ENCODE results near the gene LCN10.
"Not testable (repeated sequence)": the region's sequence is repeated elsewhere in the genome, so short reads cannot be mapped to it uniquely, and the experiment has no call there.

LCN10 gene

GRCh38 chr9:136718345-136719194 is 24.2 kb downstream of the LCN10 start:
- no peak for DNase-seq

DNA sequence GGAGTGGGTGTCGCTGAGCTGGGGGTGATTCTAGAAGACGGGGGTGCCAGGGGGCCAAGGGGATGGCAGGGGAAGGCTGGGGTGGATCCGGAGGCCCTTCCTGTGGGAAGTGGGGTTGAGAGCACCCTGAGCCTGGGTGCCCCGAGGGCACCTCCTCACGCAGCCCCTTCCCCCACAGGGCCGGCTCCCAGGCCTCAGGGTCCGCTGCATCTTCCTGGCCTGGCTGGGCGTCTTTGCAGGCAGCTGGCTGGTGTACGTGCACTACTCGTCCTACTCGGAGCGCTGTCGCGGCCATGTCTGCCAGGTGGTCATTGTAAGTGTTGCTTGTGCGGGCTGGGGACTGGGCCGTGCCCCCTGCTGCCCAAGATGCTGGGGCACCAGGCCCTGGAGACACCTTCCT is 25.3 kb downstream of the LCN10 start:
- DNase-seq = no peak

- no peak for DNase-seq
These were observed 27.9 kb downstream of the LCN10 start for GRCh38 chr9:136714893-136715274.

DNA sequence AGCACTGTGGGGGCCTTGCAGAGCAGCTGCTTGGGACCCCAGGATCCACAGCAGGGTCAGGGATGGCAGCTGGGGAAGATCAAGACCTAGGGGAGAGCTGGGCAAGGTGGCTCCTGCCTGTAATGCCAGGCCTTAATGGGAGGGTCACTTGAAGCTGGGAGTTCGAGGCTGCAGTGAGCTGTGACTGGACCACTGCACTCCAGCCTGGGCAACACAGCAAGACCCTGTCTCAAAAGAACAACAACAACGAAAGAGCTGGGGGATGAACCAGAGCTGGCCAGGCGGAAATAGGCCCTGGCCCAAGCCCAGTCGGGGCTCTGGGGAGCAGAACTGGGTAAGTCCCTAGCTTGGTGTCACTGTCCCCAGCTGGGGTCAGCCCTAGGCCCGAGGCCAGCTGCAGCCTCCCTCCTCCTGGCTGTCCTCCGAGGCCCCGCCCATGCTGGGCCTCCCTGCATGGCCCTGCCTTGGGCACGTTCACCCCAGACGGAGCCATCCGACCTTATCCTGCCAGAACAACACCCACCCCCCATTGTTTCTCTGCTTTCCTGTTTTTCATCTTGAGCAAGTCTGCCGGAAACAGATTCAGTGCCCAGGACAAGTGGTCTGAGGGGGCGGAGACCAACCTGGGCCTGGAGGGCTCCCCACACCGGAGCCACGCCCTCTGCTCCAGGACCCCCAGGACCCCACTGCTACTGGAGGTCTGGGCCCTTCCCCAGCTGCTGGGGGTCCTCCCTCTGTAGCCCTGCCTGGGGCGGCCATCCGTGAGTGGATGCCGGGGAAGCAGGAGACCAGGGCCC is 28.4 kb downstream of the LCN10 start:
- no peak for DNase-seq

- peak in 1 of 2 experiments; percentile 53 for DNase-seq
These were observed 29.2 kb downstream of the LCN10 start for GRCh38 chr9:136713550-136713949.

- no peak for DNase-seq
These were observed 29.8 kb downstream of the LCN10 start for GRCh38 chr9:136712690-136713544.

DNA sequence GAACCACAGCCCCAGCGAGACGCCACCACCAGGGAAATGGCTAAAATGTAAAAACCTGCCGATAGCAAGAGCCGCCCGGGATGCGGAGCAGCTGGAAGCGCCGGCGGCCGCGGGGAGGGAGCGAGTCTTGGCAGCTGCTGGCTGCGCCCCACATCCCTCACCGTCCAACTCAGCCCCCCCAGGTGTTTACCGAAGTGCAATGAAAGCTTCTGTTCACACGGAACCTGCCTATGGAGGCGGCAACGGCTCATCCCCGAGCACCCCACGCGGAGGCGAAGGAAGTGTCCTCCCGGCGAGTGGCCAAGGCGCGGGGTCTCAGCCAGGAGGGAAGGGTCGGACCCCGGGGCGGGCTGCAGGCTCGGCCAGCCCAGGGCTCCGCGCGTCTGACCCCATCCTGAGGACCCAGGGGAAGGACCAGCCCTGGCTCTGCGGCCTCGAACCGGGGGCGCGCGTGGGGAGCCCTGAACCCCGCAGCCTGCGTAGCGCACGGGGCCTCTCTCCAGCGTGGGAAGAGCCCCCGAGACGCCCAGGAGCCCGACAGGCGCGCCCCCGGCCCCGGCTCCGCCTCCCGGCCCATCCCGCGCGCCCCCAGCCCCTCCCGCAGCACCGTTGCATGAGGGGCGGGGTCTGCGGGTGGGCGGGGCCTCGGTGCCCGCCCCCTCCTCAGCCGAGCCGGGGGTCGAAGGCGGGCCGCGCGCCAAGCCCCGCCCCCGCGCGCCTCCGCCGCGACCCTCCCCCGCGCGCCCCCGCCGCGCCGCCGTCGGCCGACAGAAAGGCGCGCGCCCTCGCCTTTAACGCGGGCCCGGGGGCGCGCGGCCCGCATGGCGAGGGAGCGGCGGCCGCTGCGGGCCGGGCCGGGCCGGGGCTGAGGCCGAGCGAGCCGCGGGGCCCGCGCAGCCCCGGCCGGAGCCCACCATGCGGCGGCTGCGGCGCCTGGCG is 30.7 kb downstream of the LCN10 start, which contains the start of gene DIPK1B:
Gene DIPK1B (plus strand): TSS at position 822 of the 939 bp plus-strand sequence. CDS start 94 bp downstream, at position 916.
- peak; percentile 38 to 82 for DNase-seq

- DNase-seq = not testable (repeated sequence)
These were observed 31.5 kb downstream of the LCN10 start for GRCh38 chr9:136711219-136711648.

DNA sequence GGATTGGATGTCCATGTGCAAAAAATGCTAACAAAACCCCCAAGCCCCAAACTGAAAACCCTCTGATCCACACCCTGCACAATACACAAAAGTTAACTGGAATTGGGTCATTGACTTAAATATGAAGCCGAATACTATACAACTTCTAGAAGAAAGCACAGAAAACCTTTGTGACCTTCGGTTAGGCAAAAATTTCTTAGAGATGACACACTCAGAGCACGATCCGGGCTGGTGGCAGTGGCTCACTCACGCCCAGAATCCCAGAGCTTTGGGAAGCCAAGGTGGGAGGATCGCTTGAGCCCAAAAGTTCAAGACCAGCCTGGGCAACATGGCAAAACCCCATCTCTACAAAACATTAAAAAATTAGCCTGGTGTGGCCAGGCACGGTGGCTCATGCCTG is 32.2 kb downstream of the LCN10 start:
- no peak for DNase-seq

- no peak for DNase-seq
These were observed 33.2 kb downstream of the LCN10 start for GRCh38 chr9:136709454-136710109.

DNA sequence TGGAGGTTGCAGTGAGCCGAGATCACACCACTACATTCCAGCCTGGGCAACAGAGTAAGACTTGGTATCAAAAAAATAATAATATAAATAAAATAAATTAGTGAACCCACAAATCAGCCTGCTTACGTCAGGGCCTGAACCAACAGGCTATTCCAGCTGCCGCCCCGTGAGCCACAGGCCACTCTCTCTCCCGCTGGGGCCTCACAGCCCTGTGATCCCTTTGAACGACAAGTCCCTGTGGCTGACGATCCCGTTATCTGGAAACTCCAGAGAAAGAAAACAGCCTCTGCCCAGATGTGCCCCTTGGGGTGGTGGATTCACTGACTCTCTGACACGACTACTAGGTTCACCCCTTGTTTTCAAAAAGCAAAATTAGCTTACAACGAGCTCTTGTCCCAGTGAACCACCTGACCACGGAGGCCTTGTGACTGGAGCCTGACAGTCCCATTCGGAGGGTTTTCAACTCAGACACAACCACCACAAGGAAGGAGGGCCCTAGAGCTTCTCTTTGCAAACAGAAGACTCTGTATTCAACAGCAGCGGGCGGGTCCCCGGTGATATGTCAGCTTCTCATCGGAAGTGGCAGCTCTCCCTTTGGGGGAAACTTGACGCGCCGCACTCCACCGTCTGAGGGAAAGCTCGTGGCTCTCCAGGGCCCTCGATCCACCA is 34.8 kb downstream of the LCN10 start:
- no peak for DNase-seq

DNA sequence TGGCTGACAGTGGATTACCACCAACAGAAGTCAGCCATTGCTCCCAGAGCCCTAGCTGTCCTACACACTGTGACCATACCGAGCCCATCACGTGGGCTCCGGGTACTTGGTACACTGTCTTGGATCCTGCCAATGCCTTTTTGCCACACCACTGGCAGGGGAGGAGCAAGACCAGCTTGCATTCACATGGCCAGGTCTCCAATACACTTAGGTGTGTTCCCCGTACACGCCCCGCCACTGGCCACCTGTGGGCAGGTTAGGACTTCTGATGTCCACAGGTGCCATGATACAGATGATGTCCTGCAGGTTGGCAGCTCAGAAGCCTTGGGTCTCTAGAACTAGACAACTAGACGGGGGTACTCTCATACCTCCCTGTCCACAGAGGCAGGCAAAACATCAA is 35.7 kb downstream of the LCN10 start:
- no peak for DNase-seq

DNA sequence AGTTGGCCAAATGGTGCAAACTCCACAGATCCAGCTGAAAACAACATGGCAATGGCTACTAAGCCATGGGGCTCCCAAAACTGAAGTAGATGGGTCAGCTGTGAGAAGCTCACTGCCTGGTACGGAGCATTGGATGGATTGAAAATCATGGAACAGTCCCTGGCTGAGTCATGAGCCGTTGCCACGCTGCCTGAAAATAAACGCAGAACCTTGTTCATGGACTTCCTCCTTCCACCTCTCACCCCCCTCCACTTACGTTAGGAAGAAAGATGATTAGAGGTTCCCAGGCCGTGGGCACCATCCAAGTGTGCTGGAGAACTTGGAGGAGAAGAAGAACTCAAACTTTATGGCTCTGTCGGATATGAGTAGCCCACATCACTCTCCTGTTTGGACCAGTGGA is 37.2 kb downstream of the LCN10 start:
- no peak for DNase-seq

- not testable (repeated sequence) for DNase-seq
These were observed 38.0 kb downstream of the LCN10 start for GRCh38 chr9:136704741-136705140.

DNA sequence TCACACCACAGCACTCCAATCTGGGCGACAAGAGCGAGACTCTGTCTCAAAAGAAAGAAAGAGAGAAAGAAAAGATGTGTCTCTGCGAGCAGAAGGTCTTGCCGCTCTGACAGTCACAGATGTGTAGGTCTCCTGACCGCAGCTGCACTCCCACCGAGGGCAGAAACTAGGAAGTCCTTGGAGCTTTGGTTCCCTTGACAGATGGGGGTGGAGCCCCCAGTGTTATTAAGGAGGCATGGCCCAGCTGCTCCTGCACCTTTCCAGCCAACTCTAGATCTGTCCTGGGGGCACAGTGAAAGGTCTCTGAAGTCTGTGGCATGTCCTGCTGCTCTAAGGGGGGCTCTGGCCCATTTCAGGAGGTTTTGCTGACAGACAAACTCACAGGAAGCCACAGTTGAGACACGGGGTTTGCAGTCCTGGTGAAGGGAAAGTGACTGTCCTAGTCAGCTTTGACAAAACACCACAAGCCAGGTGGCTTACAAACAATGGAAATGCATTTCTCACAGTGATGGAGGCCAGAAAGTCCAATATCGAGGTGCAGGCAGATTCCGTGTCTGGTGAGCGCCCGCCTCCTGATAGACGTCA is 39.4 kb downstream of the LCN10 start:
- peak; percentile 92 to 95 for DNase-seq

GRCh38 chr9:136701668-136702053 is 41.1 kb downstream of the LCN10 start:
- no peak for DNase-seq

GRCh38 chr9:136700959-136701667 is 41.6 kb downstream of the LCN10 start:
- DNase-seq = no peak

- no peak for DNase-seq
These were observed 42.4 kb downstream of the LCN10 start for GRCh38 chr9:136700304-136700703.

DNA sequence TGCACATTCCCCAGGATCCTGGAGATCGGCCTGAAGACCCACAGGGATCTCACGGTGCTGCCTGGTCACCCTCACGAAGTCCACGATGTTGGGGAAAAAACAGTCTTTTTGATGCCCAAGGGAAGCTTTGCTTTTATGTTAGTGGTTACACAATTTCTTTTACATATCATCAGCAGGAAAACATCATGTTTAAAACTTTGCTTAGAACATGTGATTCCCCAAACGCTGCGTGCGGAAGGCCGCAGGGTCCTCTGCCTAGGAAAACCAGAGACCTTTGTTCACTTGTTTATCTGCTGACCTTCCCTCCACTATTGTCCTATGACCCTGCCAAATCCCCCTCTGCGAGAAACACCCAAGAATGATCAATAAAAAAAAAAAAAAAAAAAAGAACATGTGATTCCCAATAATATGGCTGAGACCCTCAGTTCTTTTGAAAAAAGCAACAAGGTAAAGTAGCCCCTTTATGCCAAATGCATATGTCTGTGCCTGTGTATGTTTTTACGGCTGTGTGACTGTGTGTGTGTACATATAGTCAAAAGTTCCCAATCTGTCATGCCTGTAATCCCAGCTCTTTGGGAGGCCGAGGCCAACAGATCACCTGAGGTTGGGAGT is 44.0 kb downstream of the LCN10 start:
- no peak for DNase-seq
